Activated CD4-positive, alpha-beta T cell treated with anti-CD3 and anti-CD28 coated beads for 48 hours (primary cell): Measurements from ENCODE around the gene PGGHG.
"Not testable (repeated sequence)": the region's sequence is repeated elsewhere in the genome, so short reads cannot be mapped to it uniquely, and the experiment has no call there.

Experiments
- DNase-seq: peaks from one replicate; pipeline ENCODE4 v3.0.0-alpha.2; 2020

The PGGHG gene

DNA sequence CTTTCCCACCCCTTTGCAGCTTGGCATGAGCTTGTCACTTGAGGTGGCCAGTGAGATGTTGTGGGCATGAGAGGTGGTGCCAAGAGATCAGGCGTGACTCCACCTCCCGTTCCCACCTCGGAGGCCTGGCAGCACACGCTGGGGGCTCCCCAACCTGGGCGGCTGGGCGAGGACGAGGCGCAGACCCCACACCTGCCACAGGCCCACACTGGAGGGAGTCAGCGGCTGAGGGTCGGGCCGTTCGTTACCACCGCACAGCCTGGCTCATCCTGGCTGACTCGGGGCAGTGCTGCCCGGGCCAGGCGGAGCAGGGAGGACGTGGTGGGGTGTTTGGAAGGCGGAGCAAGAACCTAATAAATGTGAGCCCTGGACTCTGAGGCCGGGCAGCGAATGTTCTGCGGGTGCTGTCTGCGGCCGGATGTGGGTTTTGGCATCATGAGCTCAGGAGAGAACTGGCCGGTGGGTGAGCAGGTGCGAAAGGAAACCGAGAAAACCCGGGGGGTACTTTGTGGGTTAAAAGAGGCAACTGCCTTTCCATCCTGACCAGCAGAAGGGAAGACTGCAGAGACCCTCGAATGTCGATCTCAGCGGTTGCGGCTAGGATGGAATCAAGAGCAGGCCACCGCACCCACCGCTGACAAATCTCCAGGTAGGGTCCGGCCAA lies 41.9 kb downstream of the PGGHG start:
- DNase-seq, result no peak

- no peak for DNase-seq
Observed at GRCh38 chr11:331358-332060, 42.6 kb downstream of the PGGHG start.

- no peak for DNase-seq
Observed at GRCh38 chr11:332651-333480, 43.9 kb downstream of the PGGHG start.

- DNase-seq, result not testable (repeated sequence)
Observed at GRCh38 chr11:333616-334263, 44.8 kb downstream of the PGGHG start.

- no peak for DNase-seq
Observed at GRCh38 chr11:334264-334994, 45.5 kb downstream of the PGGHG start.

- DNase-seq, result no peak
Observed at GRCh38 chr11:335779-336658, 47.1 kb downstream of the PGGHG start.

- DNase-seq, result no peak
Observed at GRCh38 chr11:336659-337198, 47.8 kb downstream of the PGGHG start.

DNA sequence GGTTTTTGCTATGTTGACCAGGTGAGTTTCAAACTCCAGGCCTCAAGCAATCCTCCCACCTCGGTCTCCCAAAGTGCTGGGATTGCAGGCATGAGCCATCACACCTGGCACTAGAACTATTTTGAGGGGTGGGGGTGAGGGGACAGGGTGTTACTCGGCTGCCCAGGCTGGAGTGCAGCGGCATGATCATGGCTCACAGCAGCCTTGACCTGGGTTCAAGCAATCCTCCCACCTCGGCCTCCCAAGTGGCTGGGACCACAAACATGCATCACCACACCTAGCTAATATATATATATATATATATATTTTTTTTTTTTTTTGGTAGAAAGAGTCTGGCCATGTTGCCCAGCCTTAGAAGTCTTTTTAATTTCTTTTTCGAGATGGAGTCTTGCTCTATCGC lies 48.8 kb downstream of the PGGHG start:
- DNase-seq, result no peak

DNA sequence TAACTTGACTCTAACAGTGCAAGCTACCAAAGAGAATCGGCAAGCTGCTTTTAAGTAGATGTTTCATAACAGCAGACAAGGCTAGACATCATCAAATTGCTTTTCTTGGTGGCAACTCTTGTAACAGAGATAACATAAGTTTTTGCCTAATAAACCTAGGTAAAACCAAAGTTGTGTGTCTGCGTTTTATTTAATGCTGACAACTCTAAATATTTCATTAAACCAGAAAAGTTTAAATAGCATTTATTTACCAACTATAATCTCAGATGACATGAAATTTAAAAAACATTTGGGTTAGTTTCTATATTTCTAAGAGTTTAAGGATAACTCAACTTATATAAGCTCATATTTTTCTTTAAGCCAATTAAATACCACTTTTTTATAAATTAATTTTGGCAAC lies 51.0 kb downstream of the PGGHG start:
- no peak for DNase-seq

DNA sequence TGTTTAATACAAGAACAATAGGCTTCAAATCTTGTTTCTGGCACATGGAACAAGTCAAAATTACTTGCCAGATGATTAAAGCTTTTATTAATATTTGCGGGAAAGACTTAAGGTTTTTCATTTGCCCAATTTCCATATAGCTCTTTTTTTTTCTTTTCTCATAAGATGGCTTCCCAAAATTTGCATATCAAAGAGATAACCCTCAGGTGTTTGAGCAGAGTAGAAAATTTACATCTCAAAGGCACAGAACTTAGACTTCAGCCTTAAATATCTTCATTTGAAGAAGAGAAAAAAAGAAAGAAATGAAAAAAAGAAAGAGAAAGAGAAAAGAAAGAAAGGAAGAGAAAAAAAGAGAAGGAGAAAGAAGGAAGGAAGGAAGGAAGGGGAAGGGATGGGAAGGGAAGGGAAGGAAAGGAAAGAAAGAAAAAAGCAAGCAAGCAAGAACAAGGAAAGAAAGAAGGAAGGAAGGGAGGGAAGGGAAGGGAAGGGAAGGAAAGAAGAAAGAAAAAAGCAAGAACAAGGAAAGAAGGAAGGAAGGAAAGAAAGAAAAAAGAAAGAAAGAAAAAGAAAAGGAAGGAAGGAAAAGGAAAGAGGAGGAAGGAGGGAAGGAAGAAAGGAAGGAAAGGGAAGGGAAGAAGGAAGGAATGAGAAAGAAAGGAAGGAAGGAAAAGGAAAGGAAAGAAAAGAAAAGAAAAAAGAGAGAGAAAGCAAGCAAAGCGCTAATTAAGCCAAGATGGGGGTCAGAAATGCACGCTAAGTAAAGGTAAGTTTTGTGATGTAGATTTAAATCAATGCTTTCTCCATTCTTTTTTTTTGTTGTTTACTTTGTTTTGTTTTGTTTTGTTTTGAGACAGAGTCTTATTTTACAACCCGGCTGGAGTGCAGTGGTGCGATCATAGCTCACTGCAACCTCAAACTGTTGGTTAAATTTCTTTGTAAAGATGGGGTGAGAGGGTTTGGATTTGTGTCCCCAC lies 51.9 kb downstream of the PGGHG start:
- DNase-seq, result no peak

- DNase-seq, result no peak
Observed at GRCh38 chr11:342328-342727, 53.4 kb downstream of the PGGHG start.

- no peak for DNase-seq
Observed at GRCh38 chr11:344836-345578, 56.1 kb downstream of the PGGHG start.
